ENCODE data around the gene INF2.

- no peak for TF ChIP-seq POLR2A (IDR thresholded peaks at IDR 0.05)
- TF ChIP-seq CTCF (IDR thresholded peaks at IDR 0.05): no peak
- no peak for TF ChIP-seq POLR2AphosphoS5 (IDR thresholded peaks at IDR 0.05)
Observed at GRCh38 chr14:104660597-104660996, 28.8 kb upstream of the INF2 start.

Measured in prostate gland (tissue), 2 donors.